DMS 273 (cell line): ENCODE results near the gene PARVA.

Experiments
- DNase-seq: peaks from one replicate; lab custom pipeline; 2025; ENCODE audit not compliant: unreplicated experiment; lab: John Stamatoyannopoulos, UW

The PARVA gene

DNA sequence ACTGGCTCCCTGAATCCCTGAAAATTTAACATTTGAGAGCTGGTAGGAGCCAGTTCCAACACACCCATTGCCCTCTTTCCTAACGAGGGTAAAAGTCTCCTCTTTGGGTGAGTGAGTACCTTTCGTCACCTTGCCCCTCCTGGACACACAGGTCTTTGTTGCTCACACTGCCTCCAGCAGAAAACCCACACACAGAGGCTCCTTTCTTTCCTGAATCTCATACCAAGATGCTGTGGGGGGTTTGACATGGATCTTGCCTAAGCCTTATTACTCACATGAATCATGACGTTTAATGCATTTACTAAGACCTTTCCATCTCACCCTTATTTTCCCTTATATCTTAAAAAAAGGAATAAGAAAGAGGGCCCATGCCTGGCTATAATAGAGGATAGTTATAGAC, 53.0 kb downstream of the PARVA start:
- DNase-seq = no peak

DNA sequence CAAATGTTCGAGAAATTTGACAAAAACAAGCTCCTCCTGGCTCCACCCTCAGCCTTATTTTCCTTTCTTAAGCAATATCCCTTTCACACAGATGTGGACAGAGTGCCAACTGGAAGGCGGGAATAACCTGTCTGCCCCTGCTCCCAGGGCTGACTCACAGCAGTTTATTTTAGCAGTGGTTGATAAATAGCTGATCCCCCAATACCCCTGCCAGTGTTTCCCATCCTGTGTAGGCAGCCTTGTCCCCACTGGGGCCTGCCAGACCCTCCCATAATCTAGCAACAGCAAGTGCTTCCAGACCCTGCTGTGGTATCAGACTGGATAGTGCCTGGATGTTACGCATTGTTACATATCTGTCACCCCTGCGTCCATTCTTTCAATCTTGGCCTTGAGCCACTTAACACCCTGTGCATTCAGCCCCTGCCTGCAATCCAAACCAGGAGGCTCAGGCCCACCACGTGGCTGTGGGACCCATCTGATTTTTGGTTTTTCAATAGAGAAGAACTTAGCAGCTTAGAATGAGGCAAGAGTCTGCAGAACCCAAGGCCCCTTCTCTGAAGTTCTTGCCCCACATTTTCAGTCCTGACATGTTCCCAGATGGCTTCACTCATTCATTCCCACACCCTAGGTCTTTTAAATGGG, 53.7 kb downstream of the PARVA start:
- peak; percentile 57 for DNase-seq

DNA sequence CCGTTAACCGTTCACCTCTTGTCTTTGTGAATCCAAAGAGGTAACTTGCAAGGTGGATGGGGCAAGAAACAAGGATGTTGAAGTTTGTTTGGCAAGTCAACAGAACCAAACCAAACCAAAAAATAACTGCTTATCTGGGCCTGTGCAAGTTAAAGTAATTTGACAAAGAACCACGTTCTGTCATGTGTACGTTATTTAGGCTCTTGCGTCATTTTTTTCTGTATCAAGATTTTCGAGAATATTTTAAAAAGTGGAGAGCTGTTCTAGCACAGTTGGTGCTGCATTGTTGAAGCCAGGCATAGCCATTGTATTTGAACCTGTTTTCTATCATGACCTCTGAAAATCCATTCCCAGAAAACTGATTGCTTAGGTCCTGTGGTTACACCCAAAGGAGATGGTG, 55.1 kb downstream of the PARVA start:
- DNase-seq = no peak

GRCh38 chr11:12433121-12433520, 55.8 kb downstream of the PARVA start:
- peak; percentile 62 for DNase-seq

GRCh38 chr11:12433571-12434324, 56.4 kb downstream of the PARVA start:
- peak; percentile 92 for DNase-seq

DNA sequence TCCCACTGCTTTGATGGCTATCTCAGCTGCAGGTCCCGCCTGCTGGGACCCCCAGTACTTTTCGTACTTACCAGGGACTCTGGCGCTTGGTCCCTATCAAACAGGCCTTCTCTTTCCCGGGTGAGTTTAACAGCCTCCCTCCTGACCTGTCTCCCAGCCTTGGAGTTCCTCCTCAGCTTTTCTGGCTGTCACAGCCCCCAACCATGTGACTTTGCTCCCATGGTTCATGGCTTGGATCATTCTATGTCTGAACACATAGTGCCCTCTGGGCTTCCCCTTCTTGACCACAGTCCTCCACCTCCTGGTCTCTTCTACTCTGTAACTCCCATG, 56.9 kb downstream of the PARVA start:
- peak; percentile 60 for DNase-seq

DNA sequence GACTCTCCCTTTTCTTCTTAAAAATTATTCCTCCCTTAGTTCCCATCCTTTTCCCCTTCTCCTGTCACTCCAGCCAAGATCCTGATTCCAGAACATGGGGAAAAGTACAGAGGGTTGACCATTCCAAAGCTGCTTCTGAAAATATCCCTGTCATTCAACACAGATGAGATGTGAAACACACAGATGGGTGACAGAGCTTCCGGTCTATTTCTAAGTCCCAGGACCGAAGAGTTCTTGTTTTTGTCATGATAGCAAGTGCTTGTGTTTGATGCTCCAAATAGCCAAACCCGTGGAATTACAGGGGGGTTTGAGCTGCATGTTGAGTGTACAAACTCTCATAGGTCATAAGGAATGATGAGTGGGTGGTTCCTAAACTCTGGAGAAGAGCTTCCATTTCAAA, 57.9 kb downstream of the PARVA start:
- DNase-seq = peak; percentile 31

- no peak for DNase-seq
Measured at GRCh38 chr11:12436266-12436665, 58.9 kb downstream of the PARVA start.

DNA sequence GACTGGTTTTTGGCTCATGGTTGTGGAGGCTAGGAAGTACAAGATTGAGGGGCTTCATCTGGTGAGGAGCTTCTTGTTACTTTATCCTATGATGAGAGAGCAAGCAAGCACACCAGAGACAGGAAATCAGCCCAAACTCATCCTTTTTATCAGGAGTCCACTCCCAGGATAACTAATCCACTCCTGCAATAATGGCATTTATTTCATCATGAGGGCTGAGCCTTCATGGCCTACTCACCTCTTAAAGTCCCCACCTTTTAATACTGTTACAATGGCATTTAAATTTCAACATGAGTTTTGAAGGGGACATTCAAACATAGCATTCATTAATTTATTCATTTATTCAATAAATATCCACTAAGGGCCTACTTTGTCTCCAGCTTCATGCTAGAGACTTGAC, 60.9 kb downstream of the PARVA start:
- no peak for DNase-seq

- no peak for DNase-seq
Measured at GRCh38 chr11:12439615-12440014, 62.2 kb downstream of the PARVA start.

DNA sequence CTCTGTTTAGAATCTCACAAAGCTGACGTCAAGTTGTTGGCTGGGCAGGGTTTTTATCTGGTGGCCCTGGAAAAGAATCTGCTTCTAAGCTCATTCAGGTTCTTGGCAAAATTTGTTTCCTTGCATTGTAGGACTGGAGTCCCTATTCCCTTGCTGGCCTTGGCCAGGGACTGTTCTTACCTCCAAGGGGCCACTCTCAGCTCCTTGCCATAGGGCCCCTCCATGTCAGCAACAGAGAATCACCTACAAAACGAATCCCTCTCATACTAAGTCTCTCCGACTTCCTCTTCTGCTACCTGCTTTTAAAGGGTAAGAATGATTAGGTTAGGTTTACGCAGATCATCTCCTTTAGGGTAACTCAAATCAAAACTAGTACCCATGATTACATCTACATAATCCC, 63.2 kb downstream of the PARVA start:
- DNase-seq = no peak

DNA sequence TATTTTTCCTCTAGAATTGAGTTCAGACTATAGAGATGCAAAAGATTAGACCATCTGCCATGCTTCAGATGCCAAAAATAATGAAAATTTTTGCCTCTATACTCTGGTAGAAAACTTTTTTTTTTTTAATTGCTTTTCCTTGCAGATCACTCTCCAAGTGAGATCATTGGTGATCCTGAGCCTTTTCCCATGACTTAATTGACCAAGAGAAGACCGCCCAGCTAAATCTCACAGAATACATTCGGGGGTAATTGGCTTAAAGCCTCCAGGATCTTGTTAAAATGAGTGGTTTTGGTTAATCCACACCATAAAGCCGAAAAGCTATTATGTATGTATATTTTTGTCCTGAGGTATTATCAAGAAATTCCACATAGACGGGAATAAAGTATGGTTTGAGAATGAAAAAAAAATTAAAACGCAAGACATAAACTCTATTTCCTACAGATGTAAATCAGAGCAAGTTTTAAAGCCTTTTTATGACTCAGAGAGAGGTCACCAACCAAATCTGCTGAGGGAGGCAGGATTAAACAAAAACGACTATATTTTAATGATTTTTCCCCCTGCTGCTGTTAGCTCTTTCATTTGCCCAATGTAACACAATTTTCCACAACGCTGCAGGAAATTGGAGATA, 64.0 kb downstream of the PARVA start:
- DNase-seq = peak; percentile 47

DNA sequence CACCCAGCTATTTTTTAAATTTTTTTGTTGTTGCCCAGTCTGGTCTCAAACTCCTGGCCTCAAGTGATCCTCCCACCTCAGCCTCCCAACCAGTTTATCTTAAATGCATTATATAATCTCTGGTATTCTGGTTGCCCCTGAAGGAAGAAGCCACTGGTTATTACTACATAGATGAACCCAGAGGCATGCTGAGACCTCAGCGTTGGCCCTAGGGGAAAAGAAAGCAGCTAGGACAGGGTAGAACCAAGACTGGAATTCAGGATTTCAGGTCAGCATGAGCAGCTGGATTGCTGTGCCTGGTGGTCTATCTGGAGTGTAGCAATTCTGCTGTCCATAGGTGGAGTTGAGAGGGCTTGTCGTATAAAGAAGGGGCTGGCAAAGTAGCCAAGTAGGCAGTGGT, 67.2 kb downstream of the PARVA start:
- no peak for DNase-seq

- no peak for DNase-seq
Measured at GRCh38 chr11:12445001-12445400, 67.6 kb downstream of the PARVA start.

- DNase-seq = no peak
Measured at GRCh38 chr11:12446863-12447262, 69.5 kb downstream of the PARVA start.

- DNase-seq = no peak
Measured at GRCh38 chr11:12448131-12448939, 71.0 kb downstream of the PARVA start.

- DNase-seq = no peak
Measured at GRCh38 chr11:12449961-12450715, 72.8 kb downstream of the PARVA start.

DNA sequence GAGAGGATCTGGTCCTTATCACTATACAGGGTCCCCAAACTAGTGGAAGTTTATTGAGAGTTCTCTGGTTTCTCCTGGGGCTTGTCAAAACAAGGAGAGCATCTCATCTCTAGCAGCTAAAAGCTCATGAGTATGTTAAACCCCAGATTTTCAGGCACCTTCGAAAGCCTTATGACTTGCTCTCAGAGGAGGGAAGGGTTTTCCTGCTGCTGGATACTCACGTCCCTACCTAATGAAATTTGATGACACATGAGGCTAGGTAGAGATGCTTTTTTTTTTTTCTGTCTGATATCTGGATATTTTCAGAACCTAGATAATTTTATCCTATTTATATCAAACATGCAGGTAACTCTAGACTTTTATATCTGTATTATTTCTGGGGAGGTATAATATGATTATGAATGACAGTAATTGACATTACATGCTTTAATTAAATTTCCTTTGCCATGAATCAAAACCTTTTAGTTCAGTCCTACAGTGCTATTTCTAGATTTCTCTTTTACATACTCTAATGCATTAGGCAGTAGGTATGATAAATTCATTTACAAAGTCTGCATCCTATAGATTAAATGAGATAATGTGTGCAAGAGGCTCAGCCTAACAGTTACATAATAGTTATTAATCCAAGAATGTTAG, 73.9 kb downstream of the PARVA start:
- no peak for DNase-seq

DNA sequence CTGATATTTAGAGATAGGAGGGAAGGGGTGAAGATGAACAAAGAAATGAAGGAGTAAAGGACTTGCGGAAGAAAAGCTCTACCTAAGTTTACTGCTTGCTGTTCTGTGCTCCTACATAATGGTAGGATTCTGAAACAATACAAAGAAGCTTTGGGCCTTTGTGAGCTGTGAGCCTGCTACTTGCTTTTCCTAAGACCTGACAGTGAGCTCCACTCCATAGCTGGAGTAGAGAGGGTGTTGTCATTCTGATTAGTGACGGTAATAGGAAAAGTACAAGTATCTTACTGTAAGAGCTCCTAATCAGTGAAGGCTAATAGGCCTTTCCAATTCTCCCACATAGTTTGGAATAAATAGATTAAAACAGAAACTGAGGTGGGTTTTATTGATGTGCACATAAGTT, 75.9 kb downstream of the PARVA start:
- DNase-seq = no peak

DNA sequence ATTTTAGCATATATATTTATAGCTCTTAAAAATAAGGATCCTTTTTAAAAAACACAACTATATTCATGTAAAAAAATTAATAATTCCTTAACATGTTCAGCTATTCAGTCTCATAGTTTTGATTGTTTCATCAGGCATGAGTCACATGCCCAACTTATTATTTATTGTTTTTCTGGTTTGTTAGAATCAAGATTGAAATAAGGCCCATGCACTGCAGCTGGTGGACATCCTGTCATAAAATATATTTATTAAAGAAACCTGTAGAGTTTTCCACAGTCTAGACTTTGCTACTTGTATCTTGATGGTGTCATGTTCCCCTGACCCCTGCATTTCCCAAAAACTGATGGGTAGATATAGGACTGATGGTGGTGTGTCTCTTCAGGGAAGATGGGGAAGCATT, 77.4 kb downstream of the PARVA start:
- DNase-seq = no peak
